Islet of Langerhans (tissue), 1 donor: ENCODE measurements around the gene LRRK1.

Source experiments
- FAIRE-seq: peaks from one replicate; lab custom pipeline; 2011; peaks lifted over from hg19 to GRCh38; lab: Jason Lieb, UNC

Gene LRRK1

DNA sequence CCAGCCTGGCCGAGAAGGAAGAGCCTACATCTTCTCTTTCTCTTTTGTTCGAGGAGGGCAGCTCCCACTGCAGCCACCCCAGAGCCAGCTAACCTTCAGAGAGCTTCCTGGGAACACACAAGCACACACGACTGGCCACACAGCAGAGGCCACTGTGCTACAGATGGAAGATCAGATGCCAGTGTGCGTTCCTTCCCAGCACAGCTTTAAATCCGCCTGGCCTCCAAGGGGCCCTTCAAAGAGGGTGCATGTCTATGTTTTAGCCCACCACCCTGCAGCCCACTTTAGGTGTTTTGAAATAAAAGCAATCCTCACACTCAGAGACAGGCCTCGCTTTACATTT lies 27.2 kb upstream of the LRRK1 start:
- no peak for FAIRE-seq

- FAIRE-seq = no peak
Measured at GRCh38 chr15:100893261-100893963, 25.7 kb upstream of the LRRK1 start.

DNA sequence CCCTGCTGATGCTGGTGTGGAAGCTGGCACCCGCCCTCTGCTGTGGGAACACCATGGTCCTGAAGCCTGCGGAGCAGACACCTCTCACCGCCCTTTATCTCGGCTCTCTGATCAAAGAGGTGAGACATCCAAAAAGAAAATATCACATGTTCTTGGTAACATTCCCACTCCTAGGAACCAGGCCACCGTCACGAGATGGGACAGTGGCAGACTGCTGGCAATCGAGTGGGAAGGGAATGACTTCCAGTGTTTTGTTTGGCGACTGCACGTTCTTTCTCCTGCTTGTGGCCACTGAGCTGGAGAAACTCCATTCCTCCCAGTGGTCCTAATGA lies 25.2 kb upstream of the LRRK1 start:
- no peak for FAIRE-seq

- no peak for FAIRE-seq
Measured at GRCh38 chr15:100895721-100896120, 23.4 kb upstream of the LRRK1 start.

DNA sequence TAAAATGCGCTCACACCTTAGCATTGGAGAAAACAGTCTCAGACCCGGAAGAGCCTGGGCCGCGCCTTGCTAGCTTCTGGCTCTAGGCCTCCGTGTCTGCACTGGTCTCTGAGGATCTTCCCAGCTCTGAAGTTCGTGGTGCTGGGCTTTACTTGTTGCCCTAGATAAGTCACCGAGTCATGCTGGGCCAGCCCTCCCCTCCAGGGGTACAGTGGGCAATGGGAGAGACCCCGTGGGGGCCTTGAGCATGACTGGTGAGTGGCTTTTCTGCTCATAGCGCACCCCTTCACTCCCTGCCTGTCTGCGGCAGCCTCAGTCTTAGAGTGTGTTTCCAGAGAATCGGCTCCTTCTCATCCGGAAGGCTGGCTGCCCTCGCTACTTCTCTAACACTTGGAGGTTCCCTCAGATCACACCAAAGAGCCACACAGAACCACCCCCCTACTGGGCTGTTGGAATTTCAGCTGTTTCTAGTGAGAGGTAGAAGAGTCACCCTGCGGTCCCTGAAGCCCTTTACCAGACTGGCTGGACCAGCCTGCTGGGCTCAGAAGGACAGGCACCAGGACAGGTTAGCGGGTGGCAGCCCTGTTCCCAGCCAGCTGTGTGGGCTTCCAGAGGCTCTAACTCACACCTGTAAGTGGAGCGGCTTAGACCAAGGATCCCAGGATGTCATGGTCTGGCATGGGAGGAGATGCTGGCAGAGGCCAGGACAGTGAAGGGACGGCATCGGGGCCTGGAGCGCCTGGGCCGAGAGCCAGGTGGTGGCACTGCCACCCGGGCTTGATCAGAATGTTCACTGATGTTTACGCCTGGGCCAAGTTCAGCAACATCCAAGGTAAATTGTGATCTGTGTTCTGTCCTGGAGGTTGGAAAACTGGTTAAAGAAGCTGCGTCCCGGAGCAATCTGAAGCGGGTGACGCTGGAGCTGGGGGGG lies 21.7 kb upstream of the LRRK1 start:
- no peak for FAIRE-seq

DNA sequence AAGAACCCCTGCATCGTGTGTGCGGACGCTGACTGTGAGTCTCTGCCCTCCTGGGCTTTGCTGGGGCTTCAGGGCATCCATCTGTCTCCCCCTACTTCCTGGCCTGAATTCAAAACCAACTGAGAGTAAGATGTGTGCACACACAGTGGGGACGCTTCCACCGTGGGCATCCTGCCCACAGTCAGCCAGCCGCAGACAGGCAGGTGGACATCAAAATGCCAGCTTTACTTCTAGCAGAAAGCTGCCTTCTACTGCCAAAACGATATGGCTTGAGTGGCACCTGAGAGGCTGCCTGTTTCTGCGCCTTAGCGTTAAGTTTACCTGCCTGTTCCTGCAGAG lies 21.0 kb upstream of the LRRK1 start:
- no peak for FAIRE-seq

DNA sequence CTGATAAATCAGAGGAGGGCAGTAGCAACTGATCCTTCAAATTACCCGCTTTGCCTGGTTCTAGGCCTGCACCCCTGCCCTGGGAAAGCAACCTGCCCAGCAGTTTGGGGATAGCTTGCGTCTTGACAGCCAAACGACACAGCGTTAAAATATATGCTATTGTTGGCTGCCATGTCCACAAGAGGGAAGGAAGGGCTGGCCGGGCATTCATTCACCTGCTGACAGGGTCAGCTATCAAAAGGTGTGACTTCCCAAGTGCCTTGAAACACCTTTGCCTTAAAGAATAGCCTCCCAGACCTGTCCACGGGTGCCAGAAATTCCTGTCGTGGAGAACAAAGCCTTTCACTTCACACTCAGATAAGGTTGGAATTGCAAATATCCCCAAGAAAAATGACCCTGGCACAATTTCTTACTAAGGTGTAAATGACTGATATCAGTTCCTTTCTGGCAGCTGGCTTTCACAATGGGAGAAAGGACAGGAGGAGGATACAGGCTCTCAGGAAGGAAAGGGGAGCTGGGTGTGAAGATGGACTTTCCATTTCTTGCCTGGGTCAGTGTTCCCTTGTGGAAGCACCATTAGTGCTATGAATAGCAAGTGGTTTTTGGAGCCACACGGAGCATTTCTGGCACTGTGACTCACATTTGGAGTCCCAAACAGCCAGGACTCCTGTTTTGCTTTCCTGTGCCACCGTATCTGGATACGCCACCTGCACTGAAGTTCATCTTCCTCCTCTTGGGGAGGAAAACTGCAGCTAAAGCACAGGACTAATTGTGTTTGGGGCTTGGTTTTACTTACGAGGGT lies 20.3 kb upstream of the LRRK1 start:
- no peak for FAIRE-seq

DNA sequence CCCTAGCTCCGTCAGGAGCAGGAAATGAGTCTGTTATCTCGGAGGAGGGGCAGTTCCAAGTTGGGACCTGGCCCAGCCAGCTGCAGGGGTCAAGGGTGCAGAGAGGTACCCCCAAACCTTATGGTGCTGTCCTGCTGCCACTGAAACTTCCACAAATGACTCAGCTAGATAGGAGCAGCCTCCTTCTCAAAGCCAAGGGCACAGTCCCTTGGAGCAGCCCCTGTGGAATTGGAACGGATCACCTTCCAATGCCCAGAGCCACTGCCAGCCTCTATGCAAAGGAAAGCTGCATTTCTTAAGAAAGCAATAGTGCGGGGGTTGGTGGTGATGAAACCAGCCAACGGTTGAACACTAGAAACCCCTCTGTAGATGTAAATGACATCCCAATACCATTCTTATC lies 19.6 kb upstream of the LRRK1 start:
- no peak for FAIRE-seq

DNA sequence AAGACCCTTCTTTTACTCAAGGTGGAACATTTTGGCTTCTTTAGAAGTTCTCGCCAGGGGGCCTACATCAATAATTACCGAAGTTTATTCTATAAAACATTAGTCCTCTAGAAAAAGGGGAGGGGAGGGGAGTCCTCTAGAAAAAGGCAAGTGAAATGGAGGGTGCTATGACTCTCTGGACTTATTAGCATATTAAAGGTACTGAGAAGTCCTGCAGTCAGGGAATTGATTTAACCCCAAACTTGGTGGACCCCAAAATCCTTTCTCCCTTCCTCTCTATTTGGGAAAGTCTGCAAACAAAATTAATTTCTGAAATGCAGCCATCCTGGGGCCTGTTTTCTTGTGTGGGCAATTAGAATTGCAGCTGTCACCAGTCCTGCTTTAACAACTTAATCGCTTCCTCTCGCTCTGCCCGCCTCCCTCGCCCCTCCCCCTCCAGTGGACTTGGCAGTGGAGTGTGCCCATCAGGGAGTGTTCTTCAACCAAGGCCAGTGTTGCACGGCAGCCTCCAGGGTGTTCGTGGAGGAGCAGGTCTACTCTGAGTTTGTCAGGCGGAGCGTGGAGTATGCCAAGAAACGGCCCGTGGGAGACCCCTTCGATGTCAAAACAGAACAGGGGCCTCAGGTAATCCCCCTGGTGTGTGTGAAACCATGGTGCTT lies 18.9 kb upstream of the LRRK1 start:
- FAIRE-seq = no peak

DNA sequence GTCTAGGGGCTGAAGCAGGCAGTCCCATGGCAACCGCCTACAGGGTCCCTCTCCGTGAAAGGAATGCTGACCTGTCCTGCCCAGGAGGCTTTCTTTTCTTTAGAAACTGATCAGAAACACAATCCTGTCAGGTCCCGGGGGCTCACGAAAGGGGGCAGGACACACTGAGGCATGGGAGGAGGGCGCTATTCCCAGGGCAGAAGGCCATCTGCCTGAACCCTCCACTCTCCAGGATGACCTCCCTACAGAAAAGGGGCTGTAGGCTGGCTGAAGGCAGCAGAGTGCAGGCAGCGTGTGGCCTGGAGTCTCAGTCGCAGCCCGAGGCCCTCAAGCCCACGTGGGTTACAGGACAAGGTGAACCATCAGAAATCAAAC lies 18.4 kb upstream of the LRRK1 start:
- FAIRE-seq = no peak

DNA sequence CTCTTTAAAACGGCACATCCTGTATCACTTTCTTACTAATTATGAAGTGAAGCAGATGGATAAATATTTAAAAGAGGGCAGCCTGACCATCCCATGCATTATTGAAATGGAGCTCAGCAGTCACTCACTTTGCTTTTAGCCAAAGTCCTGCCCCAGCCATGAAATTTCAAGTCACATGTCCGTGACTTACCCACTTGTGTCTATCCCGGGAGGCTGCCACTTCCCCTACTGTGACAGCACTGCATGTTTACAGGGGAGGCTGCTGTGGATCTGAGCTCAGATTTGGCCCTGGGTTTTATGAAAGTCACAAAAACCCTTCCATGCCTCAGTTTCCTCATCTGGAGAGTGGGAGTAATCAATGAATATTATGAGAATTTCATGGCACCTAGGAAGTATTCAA lies 17.9 kb upstream of the LRRK1 start:
- no peak for FAIRE-seq

- FAIRE-seq = no peak
Measured at GRCh38 chr15:100901702-100902435, 17.3 kb upstream of the LRRK1 start.

DNA sequence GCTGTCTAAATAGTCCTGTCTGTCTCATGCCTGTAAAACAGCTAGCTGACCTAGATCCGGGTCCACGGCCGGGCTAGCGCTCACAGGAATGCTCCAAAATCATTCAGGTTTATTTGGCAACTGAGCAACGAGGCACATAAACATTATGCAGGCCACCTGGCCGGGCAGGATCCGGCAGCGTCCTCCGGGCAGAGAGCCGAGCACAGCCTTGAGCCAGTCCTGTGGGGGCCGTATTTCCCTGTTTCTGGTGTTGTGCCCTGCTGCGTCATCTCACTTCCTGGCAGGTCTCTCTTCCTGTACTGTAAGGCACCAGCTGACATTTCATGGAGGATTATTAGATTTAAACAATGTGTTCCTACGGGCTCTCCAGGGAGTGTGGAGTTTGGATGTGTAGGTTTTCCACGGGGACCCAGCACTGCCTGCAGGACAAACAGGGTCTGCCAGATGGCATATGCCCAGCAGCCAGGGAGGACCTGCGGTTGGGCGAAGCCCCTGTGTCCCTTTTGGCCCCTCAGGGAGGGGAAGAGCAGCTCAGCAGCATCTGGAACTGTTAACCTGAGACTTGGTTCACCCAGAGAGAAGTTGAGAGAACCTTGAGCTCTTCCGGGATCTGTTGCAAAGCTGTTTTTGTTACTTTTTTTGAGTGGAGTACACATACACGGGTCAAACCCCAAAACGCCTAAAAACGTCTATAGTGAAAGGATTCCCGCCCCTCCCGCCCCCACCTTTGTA lies 16.6 kb upstream of the LRRK1 start:
- no peak for FAIRE-seq

DNA sequence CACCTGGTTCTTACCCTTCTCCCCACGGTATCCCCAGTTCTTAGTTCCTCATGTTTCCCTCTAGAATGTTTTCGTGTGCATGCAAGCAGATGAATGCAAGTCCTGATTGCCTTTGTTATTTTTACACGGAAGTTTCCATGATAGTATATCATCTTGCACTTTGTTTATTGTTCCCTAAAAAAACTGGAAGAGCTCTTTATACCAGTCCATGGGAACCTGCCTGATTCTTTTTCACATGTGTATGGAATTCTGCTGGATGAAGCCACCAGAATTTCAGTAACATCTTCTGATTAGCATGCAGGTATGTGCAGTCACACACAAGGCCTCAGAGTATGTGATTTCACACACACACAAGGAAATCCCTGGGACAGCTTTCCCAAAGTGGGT lies 16.0 kb upstream of the LRRK1 start:
- no peak for FAIRE-seq

GRCh38 chr15:100905850-100906249 lies 13.3 kb upstream of the LRRK1 start:
- FAIRE-seq = no peak

DNA sequence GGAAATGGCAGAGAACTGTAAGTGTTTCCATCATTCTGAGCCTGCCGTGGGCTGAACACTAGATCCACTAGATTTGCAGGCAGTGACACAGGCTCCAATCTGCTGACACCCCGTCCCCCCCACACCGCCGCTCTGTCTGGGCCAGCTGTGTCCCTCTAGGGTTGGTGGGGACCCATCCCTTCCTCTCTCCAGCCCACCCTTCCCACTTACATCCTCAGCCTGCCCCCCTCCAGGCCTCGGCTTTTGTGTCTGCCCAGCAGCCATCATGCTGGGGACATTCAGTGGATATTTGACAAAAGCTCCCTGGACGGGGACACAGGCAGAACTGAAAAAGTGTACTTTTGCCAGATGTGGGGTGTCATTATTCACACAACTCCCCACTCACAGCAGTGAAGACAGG lies 10.7 kb upstream of the LRRK1 start:
- no peak for FAIRE-seq

GRCh38 chr15:100909565-100909964 lies 9.6 kb upstream of the LRRK1 start:
- FAIRE-seq = no peak

DNA sequence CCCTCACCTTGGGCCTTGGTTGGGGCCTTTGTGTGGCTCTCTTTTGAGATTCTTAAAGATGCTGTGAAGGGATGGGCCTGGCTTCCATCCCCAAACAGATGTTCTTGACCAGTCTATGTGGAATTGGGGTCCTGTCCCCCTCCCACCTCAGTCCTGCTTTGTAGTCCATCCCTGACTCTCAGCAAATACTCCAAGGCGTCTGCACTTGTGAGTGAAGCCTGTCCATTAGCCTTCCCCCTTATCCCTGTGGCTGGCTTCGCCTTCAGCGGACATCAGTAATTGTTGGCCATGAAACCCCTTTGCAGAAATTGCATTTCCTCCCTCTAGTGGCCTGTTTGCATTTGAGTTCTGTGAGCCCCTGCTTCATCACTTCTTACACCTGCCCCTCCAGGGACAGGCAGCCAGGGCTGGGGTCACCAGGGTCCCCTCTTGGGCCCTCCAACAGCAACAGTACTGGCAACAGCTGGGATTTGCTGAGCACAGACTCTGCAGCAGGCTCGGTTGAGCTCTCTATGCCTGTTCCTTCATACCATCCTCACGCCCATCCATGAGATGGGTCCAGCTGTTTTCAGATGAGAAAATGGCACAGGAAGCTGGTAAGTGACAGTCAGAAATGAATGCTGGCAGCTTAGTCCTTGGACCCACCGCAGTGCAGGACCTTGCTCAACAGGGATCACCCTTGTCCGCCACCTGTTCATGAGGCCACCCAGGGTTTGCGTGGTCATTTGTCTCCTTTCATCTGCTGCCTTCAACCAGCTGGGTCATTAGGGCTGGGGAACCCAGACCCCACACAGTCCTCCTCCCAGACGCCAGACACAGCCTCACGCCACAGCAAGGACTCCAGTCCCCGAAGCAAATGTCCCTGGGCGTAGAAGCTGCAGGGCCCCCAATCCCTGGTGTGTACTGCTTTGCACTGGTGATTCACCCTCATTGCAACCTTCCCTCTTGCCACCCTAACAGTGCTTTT lies 8.9 kb upstream of the LRRK1 start:
- FAIRE-seq = no peak

DNA sequence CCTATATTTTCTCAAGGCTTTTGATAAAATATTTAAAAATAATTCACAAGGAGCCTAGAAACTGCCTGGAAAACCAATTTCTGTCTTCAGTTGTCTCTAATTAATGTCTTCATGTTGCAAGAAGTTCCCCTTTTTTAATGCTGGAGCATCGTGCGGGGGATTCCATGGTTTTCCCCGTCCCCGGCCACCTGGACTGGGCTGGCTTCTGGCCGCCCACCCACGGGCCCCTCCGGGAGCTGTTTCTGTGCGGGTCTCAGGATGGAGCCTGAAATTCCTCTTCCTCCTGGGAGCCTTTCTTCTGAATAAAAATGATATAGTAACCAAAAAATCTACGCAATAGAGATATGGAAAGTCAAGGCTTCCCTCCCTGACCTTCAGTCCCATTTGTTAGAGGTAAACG lies 8.1 kb upstream of the LRRK1 start:
- no peak for FAIRE-seq

DNA sequence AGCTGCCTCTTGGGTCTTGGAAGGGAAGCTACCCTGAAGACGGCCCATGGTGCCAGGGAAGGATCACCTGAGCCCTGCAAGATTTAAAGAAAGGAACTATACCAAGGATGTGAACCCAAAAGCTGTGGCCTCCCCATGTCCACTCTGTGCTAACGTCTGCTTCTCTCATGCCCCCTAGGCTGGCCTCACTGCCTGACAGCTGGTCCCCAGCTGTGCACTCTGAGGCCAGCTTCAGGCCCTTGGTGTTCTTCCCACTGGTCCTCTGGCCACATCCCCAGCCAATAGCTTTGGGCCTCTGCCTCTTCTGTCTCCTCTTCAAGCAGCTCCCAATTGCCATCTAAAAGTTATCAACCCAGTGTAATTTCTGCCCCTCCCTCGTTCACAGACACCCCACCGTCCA lies 5.2 kb upstream of the LRRK1 start:
- no peak for FAIRE-seq
